Measurements from ENCODE around the gene SGCA. TPM values are rescaled to one million over a fixed set of nuclear protein-coding genes. Genes with fewer than 3 reads are reported as not detected.

Gene SGCA
- total RNA-seq, 2 experiments from 2014 or later: not detected

DNA sequence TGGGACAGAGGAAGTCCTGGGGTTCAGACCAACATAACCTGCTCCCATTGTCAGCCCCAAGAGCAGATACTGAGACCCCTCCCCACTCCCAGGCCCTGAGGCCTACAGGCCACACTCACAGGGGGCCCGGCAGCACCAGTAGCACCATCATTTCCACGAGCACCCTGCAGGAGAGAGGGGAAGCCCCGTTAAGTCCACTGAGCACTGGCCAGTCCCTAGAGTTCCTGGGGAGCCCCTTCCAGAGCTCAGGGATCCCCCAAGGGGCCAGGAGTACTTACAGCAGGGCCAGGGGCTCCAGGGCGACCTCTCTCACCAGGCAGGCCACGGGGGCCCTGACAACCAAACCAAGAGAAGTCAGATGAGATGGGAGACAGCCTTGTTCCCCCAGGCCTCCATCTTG lies 30.2 kb downstream of the SGCA start:
- CTCF ChIA-PET: interaction anchor here (1.3 kb wide), 1 partner anchor 27 kb away, joined by 7 read pairs; no protein-coding TSS in a partner anchor
- ATAC-seq (ENCODE audit: poor library complexity) (no peak), DNase-seq (no peak)
- Histone ChIP-seq H3K36me3 (ENCODE audit: insufficient read depth, low read length) (no peaks in the 10 kb centered on the region), H3K9me3 (ENCODE audit: control insufficient read depth in 1 of 2, insufficient read depth in 1 of 2, low read length in 2 of 2) (peaks cover 0 to 3% of the 10 kb centered on the region in 2 experiments), H3K4me3 (ENCODE audit: low read length) (no peak overlapping the region), H3K27ac (ENCODE audit: low read depth in 1 of 2, low read length in 2 of 2) (no peak overlapping the region), H3K27me3 (ENCODE audit: control insufficient read depth in 1 of 2, insufficient read depth in 2 of 2, low read length in 2 of 2) (peaks cover 3 to 12% of the 10 kb centered on the region in 2 experiments), H3K4me1 (ENCODE audit: insufficient read depth, low read length) (peaks cover 18% of the 10 kb centered on the region)
- TF ChIP-seq, protein P1, sequence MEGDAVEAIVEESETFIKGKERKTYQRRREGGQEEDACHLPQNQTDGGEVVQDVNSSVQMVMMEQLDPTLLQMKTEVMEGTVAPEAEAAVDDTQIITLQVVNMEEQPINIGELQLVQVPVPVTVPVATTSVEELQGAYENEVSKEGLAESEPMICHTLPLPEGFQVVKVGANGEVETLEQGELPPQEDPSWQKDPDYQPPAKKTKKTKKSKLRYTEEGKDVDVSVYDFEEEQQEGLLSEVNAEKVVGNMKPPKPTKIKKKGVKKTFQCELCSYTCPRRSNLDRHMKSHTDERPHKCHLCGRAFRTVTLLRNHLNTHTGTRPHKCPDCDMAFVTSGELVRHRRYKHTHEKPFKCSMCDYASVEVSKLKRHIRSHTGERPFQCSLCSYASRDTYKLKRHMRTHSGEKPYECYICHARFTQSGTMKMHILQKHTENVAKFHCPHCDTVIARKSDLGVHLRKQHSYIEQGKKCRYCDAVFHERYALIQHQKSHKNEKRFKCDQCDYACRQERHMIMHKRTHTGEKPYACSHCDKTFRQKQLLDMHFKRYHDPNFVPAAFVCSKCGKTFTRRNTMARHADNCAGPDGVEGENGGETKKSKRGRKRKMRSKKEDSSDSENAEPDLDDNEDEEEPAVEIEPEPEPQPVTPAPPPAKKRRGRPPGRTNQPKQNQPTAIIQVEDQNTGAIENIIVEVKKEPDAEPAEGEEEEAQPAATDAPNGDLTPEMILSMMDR (IDR thresholded peaks at IDR 0.05): no peak
- Mint-ChIP-seq H3K9me3 (no peaks in the 10 kb centered on the region), H3K27me3 (peaks cover 30% of the 10 kb centered on the region), H3K36me3 (ENCODE audit: low read depth) (no peaks in the 10 kb centered on the region), H3K27ac (no peak overlapping the region), H3K4me3 (no peak overlapping the region), H3K4me1 (ENCODE audit: low read depth) (peaks cover 23% of the 10 kb centered on the region)
- intact Hi-C loops (cut with DNase I, micrococcal nuclease): no loop called here
- POLR2A ChIA-PET: no interaction called here

DNA sequence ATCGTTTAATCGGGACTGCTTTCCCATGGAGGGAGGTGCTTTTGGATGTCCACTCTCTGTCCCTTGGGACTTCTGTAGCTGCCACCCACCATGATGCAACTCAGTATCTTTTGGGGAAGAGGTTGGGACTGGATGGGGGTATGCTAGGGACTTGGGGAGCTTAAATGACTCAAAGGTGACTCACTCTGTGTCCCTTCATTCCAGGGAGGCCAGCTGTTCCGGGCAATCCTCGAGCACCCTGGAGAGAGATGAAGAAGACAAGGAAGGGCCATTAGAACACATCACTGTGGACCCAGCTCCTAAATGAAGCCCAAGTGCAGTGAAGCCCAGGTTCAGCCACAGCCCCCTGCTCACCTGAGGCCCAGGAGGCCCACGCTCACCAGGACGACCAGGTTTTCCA lies 31.0 kb downstream of the SGCA start:
- no peak for DNase-seq

DNA sequence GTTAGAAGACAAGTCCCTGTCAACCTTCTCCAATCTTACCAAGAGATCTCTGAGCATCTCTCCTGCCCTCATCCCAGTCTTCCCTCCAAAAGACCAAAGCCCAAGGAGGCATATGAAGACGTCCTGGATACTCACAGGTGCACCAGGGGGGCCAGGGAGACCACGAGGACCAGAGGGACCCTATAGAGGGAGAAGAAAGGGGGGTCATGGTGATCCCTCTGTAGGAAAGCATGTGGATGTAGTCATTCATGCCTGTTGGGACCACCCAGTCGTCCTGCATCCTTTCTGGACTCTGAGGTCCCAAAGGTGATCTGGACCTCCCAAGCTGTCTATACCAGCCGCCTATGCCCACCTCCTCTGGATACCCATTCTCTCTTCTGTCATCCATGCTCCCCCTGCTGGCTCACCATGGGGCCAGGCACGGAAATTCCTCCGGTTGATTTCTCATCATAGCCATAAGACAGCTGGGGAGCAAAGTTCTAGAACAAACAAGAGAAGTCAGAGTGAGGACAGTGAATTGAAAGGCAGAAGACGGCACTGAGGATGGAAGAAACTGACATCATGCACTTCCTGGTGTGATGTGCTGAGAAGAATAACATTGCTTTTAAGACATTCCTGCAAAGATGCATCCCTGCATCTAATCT lies 32.3 kb downstream of the SGCA start:
- Mint-ChIP-seq H3K36me3 (ENCODE audit: low read depth) (no peaks in the 10 kb centered on the region), H3K4me3 (no peak overlapping the region), H3K4me1 (ENCODE audit: low read depth) (peaks cover 27% of the 10 kb centered on the region), H3K27ac (peak overlapping the region; percentile 0), H3K27me3 (peaks cover 49% of the 10 kb centered on the region), H3K9me3 (no peaks in the 10 kb centered on the region)
- Histone ChIP-seq H3K4me1 (ENCODE audit: insufficient read depth, low read length) (peaks cover 23% of the 10 kb centered on the region), H3K27me3 (ENCODE audit: control insufficient read depth in 1 of 2, insufficient read depth in 2 of 2, low read length in 2 of 2) (peaks cover 24 to 31% of the 10 kb centered on the region in 2 experiments), H3K27ac (ENCODE audit: low read depth in 1 of 2, low read length in 2 of 2) (no peak overlapping the region), H3K36me3 (ENCODE audit: insufficient read depth, low read length) (no peaks in the 10 kb centered on the region), H3K4me3 (ENCODE audit: low read length) (no peak overlapping the region), H3K9me3 (ENCODE audit: control insufficient read depth in 1 of 2, insufficient read depth in 1 of 2, low read length in 2 of 2) (peaks cover 0 to 6% of the 10 kb centered on the region in 2 experiments)
- intact Hi-C loops (cut with DNase I, micrococcal nuclease): no loop called here
- no peak for ATAC-seq (ENCODE audit: poor library complexity)
- POLR2A ChIA-PET: no interaction called here
- CTCF ChIA-PET: interaction anchor here (0.6 to 2.3 kb wide), 4 partner anchors 20 to 168 kb away, joined by 3 to 9 read pairs (median 4); no protein-coding TSS in a partner anchor
- TF ChIP-seq, protein P1 (IDR thresholded peaks at IDR 0.05): peak; percentile 43
- peak; percentile 20 to 73 (median 48) for DNase-seq

More for the DNA sequence above, 31.0 kb downstream of the SGCA start:
- CTCF ChIA-PET: interaction anchor here (0.9 to 2.3 kb wide), 4 partner anchors 19 to 101 kb away, joined by 3 to 9 read pairs (median 6); no protein-coding TSS in a partner anchor
- ATAC-seq (ENCODE audit: poor library complexity): no peak
- Mint-ChIP-seq H3K27ac (no peak overlapping the region), H3K36me3 (ENCODE audit: low read depth) (no peaks in the 10 kb centered on the region), H3K4me3 (no peak overlapping the region), H3K9me3 (no peaks in the 10 kb centered on the region), H3K27me3 (peaks cover 36% of the 10 kb centered on the region), H3K4me1 (ENCODE audit: low read depth) (peaks cover 27% of the 10 kb centered on the region)
- Histone ChIP-seq H3K27ac (ENCODE audit: low read depth in 1 of 2, low read length in 2 of 2) (no peak overlapping the region), H3K27me3 (ENCODE audit: control insufficient read depth in 1 of 2, insufficient read depth in 2 of 2, low read length in 2 of 2) (peaks cover 11 to 20% of the 10 kb centered on the region in 2 experiments), H3K4me3 (ENCODE audit: low read length) (no peak overlapping the region), H3K36me3 (ENCODE audit: insufficient read depth, low read length) (no peaks in the 10 kb centered on the region), H3K9me3 (ENCODE audit: control insufficient read depth in 1 of 2, insufficient read depth in 1 of 2, low read length in 2 of 2) (peaks cover 0 to 6% of the 10 kb centered on the region in 2 experiments), H3K4me1 (ENCODE audit: insufficient read depth, low read length) (peaks cover 23% of the 10 kb centered on the region)
- TF ChIP-seq, protein P1 (IDR thresholded peaks at IDR 0.05): no peak
- POLR2A ChIA-PET: no interaction called here
- intact Hi-C loops (cut with DNase I, micrococcal nuclease): no loop called here

Data from CD4-positive, alpha-beta T cell (primary cell).